ENCODE measurements around the gene TFPI2. TPM values are rescaled to one million over a fixed set of nuclear protein-coding genes. Genes with fewer than 3 reads are reported as not detected.

Gene TFPI2
- total RNA-seq, 4 donors from 2014 or later, result 0.40 to 1.4 TPM; not detected in 2

DNA sequence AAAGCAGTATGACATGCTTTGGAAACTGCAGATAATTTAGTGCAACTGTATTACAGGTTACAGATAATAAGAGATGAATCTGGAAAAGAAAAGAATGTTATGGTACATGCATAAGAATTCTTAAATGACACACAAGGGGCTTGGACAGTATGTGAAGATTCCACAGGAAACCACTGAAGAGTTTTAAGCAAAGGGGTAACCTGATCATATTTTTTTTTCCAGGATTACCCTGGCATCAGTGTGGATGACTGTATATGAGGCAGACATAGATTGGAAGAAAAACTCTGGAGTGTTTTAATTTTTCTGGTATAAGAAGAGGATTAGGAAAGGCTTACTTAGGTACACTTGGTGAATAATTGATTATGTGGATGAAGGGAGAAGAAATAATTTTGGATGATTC, 8.1 kb downstream of the TFPI2 start:
- DNase-seq, result no peak
- H3K4me1 ChIP-seq, result no peaks in the 10 kb centered on the region

DNA sequence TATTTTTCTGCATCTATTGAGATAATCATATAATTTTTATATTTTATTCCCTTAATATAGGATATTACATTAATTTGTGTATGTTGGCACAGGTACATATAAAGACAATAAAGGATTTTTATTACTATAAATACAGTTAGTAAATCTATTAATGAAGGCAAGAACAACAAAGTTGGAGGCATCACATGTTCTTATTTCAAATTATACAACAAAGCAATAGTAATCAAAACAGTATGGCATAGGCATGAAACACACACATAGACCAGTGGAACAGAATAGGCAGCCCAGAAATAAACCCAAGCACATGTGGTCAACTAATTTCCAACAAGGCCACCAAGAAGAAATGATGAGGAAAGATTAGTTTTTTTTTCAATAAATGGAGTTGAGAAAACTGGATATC, 11.2 kb downstream of the TFPI2 start:
- no peak for DNase-seq

More for the DNA sequence above, 8.1 kb downstream of the TFPI2 start:
- Histone ChIP-seq H3K36me3 (no peaks in the 10 kb centered on the region), H3K27ac (no peak overlapping the region), H3K9me3 (peaks cover 0 to 4% (median 0%) of the 10 kb centered on the region in 4 donors), H3K27me3 (no peaks in the 10 kb centered on the region), H3K4me3 (no peak overlapping the region)
- TF ChIP-seq CTCF (IDR thresholded peaks at IDR 0.05), result no peak
- TF ChIP-seq POLR2A (IDR thresholded peaks at IDR 0.05), result no peak

DNA sequence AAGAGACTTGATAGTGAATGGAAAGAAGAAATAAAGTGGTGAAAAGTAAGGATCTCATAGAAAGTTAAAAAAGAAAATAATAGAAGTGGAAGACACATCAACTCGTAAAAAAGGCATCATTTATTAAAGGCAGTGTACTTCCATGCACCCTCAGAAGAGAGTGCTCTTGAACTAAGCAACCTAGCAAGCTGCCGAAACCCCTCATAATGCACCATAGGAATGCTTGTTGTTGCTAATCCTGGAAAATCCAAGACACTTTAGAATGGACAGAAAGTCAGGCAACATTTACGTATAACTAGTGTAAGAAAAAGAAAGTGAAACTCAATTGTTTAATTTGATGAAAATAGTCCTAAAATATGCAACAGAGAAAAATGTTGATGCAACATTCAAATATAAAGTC, 12.8 kb downstream of the TFPI2 start:
- Histone ChIP-seq H3K4me1 (no peaks in the 10 kb centered on the region), H3K36me3 (no peaks in the 10 kb centered on the region), H3K4me3 (no peak overlapping the region), H3K27me3 (no peaks in the 10 kb centered on the region), H3K27ac (no peak overlapping the region), H3K9me3 (peaks cover 0 to 4% (median 0%) of the 10 kb centered on the region in 4 donors)
- TF ChIP-seq POLR2A (IDR thresholded peaks at IDR 0.05) (no peak), CTCF (IDR thresholded peaks at IDR 0.05) (no peak)
- no peak for DNase-seq

More for the DNA sequence above, 11.2 kb downstream of the TFPI2 start:
- peaks cover 0 to 4% (median 0%) of the 10 kb centered on the region in 4 donors for H3K9me3 ChIP-seq
- H3K27me3 ChIP-seq, result no peaks in the 10 kb centered on the region
- no peak overlapping the region for H3K27ac ChIP-seq
- TF ChIP-seq POLR2A (IDR thresholded peaks at IDR 0.05) (no peak), CTCF (IDR thresholded peaks at IDR 0.05) (no peak)
- H3K4me1 ChIP-seq, result no peaks in the 10 kb centered on the region
- no peaks in the 10 kb centered on the region for H3K36me3 ChIP-seq
- no peak overlapping the region for H3K4me3 ChIP-seq

DNA sequence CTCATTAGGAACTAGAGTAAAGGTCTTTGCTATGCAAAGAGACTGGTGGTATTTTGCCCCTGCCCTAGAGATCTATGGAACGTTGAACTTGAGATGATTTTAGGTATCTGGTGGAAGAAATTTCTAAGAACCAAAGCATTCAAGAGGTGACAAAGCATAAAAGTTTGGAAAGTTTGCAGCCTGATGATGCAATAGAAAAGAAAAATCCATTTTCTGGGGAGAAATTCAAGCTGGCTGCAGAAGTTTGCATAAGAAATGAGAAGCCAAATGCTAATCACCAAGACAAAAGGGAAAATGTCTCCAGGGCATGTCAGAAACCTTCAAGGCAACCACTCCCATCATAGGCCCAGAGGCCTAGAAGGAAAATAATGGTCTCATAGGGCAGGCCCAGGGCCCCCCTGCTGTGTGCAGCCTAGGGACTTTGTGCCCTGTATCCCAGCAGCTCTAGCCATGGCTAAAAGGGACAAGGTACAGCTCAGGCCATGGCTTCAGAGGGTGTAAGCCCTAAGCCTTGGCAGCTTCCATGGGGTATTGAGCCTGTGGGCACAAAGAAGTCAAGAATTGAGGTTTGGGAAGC, 16.5 kb downstream of the TFPI2 start:
- H3K9me3 ChIP-seq, result no peaks in the 10 kb centered on the region
- no peaks in the 10 kb centered on the region for H3K4me1 ChIP-seq

DNA sequence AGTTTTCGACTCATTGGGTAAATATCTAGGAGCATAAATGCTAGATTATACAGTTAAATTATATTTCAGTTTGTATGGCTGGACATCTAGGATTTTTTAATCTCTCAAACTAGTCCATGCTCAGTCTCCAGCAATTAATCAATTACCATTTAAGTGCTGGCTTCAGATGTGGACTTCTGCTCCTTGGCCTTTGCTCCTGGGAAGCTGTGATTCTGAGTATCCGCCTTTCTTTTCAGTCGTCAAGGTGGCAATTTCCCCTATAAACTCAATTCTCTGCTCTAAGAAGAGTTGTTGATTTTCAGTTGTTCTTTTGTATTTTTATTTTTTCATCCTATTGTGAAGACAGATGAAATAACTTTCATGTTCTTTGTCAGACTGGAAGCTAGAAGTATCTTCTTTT, 23.7 kb downstream of the TFPI2 start:
- no peak for TF ChIP-seq CTCF (IDR thresholded peaks at IDR 0.05)
- TF ChIP-seq POLR2A (IDR thresholded peaks at IDR 0.05), result no peak
- Histone ChIP-seq H3K4me1 (no peaks in the 10 kb centered on the region), H3K4me3 (no peak overlapping the region), H3K27ac (no peak overlapping the region), H3K36me3 (no peaks in the 10 kb centered on the region), H3K27me3 (no peaks in the 10 kb centered on the region), H3K9me3 (no peaks in the 10 kb centered on the region)
- DNase-seq, result no peak

More for the DNA sequence above, 16.5 kb downstream of the TFPI2 start:
- DNase-seq, result no peak
- H3K36me3 ChIP-seq, result no peaks in the 10 kb centered on the region
- H3K27me3 ChIP-seq, result no peaks in the 10 kb centered on the region
- no peak overlapping the region for H3K27ac ChIP-seq
- no peak for TF ChIP-seq POLR2A (IDR thresholded peaks at IDR 0.05)
- TF ChIP-seq CTCF (IDR thresholded peaks at IDR 0.05), result no peak
- H3K4me3 ChIP-seq, result no peak overlapping the region

GRCh38 chr7:93862651-93863050, 27.9 kb downstream of the TFPI2 start:
- Histone ChIP-seq H3K27me3 (no peaks in the 10 kb centered on the region), H3K27ac (no peak overlapping the region), H3K9me3 (no peaks in the 10 kb centered on the region), H3K4me1 (no peaks in the 10 kb centered on the region), H3K36me3 (no peaks in the 10 kb centered on the region), H3K4me3 (no peak overlapping the region)
- TF ChIP-seq POLR2A (IDR thresholded peaks at IDR 0.05), result no peak
- TF ChIP-seq CTCF (IDR thresholded peaks at IDR 0.05), result no peak
- DNase-seq, result no peak

All from Peyer's patch (tissue), 4 donors.